Eye (tissue), 1 donor: ENCODE results near the gene FBXW7.

Experiments
- DNase-seq: peaks from one replicate; pipeline ENCODE4 v3.0.0-alpha.2; 2015

The FBXW7 gene

GRCh38 chr4:152540941-152541340, 5.0 kb upstream of the FBXW7 start:
- DNase-seq: no peak

- DNase-seq: no peak
Measured at GRCh38 chr4:152540293-152540674, 4.4 kb upstream of the FBXW7 start.

GRCh38 chr4:152539556-152540292, 3.8 kb upstream of the FBXW7 start:
- no peak for DNase-seq

- DNase-seq: no peak
Measured at GRCh38 chr4:152537881-152538280, 2.0 kb upstream of the FBXW7 start.

GRCh38 chr4:152536545-152537182, 772 bp upstream of the FBXW7 start:
- DNase-seq: no peak

GRCh38 chr4:152535360-152535902, 461 bp downstream of the FBXW7 start:
- no peak for DNase-seq

GRCh38 chr4:152534541-152535359, 1.1 kb downstream of the FBXW7 start:
- DNase-seq: peak; percentile 71

- DNase-seq: no peak
Measured at GRCh38 chr4:152531479-152531878, 4.4 kb downstream of the FBXW7 start.

- DNase-seq: no peak
Measured at GRCh38 chr4:152530600-152530999, 5.3 kb downstream of the FBXW7 start.

- DNase-seq: no peak
Measured at GRCh38 chr4:152529880-152530279, 6.0 kb downstream of the FBXW7 start.

- no peak for DNase-seq
Measured at GRCh38 chr4:152528060-152528459, 7.8 kb downstream of the FBXW7 start.

GRCh38 chr4:152525878-152526277, 10.0 kb downstream of the FBXW7 start:
- DNase-seq: no peak

- no peak for DNase-seq
Measured at GRCh38 chr4:152524427-152524826, 11.5 kb downstream of the FBXW7 start.

GRCh38 chr4:152523731-152524130, 12.2 kb downstream of the FBXW7 start:
- DNase-seq: no peak

GRCh38 chr4:152522754-152523153, 13.1 kb downstream of the FBXW7 start:
- no peak for DNase-seq

GRCh38 chr4:152522245-152522644, 13.6 kb downstream of the FBXW7 start:
- no peak for DNase-seq

GRCh38 chr4:152516156-152516555, 19.7 kb downstream of the FBXW7 start:
- no peak for DNase-seq

GRCh38 chr4:152515678-152516077, 20.2 kb downstream of the FBXW7 start:
- no peak for DNase-seq

- no peak for DNase-seq
Measured at GRCh38 chr4:152514356-152514755, 21.5 kb downstream of the FBXW7 start.

GRCh38 chr4:152513078-152513477, 22.8 kb downstream of the FBXW7 start:
- DNase-seq: no peak

GRCh38 chr4:152512483-152512882, 23.4 kb downstream of the FBXW7 start:
- DNase-seq: no peak

- no peak for DNase-seq
Measured at GRCh38 chr4:152510349-152511147, 25.3 kb downstream of the FBXW7 start.
